Adrenal gland (tissue), 5 donors: ENCODE results near the gene IRGC.

Experiments used
- POLR2A ChIP-seq, 2 donors: fragments of 450-650 bp; IDR thresholded peaks; one replicate each; pipeline ENCODE4 v1.6.1; 2017; ENCODE audit warnings: antibody characterized with exemption in 2 of 2, mild to moderate bottlenecking in 2 of 2, moderate library complexity in 1 of 2
- TF ChIP-seq, protein P1 (sequence below), 6 experiments: fragments of 450-650 bp in 4 of 6; fragments of 200-600 bp in 2 of 6; sonication (generic) in 1 of 6; IDR thresholded peaks; 1 replicate in 5 of 6; 2 replicates in 1 of 6; pipeline versions ENCODE4 v1.5.1 to v1.8.0; 2016 to 2021; ENCODE audit warnings: antibody characterized with exemption in 6 of 6, mild to moderate bottlenecking in 2 of 6, moderate library complexity in 1 of 6
- donor health status: DM: no; HTN: no; CAD: no.

- TF ChIP-seq, protein P1, sequence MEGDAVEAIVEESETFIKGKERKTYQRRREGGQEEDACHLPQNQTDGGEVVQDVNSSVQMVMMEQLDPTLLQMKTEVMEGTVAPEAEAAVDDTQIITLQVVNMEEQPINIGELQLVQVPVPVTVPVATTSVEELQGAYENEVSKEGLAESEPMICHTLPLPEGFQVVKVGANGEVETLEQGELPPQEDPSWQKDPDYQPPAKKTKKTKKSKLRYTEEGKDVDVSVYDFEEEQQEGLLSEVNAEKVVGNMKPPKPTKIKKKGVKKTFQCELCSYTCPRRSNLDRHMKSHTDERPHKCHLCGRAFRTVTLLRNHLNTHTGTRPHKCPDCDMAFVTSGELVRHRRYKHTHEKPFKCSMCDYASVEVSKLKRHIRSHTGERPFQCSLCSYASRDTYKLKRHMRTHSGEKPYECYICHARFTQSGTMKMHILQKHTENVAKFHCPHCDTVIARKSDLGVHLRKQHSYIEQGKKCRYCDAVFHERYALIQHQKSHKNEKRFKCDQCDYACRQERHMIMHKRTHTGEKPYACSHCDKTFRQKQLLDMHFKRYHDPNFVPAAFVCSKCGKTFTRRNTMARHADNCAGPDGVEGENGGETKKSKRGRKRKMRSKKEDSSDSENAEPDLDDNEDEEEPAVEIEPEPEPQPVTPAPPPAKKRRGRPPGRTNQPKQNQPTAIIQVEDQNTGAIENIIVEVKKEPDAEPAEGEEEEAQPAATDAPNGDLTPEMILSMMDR (IDR thresholded peaks at IDR 0.05): no peak
- no peak for TF ChIP-seq POLR2A (IDR thresholded peaks at IDR 0.05)
Observed at GRCh38 chr19:43692385-43692784, 23.5 kb upstream of the IRGC start.
